Measurements from ENCODE around the gene KRTAP4-1. TPM values are rescaled to one million over a fixed set of nuclear protein-coding genes. Genes with fewer than 3 reads are reported as not detected.

Gene KRTAP4-1
- total and polyA plus RNA-seq, 2 donors (not counting 3 experiments of a cell fraction or from before 2014, with no cell fraction given) = not detected

DNA sequence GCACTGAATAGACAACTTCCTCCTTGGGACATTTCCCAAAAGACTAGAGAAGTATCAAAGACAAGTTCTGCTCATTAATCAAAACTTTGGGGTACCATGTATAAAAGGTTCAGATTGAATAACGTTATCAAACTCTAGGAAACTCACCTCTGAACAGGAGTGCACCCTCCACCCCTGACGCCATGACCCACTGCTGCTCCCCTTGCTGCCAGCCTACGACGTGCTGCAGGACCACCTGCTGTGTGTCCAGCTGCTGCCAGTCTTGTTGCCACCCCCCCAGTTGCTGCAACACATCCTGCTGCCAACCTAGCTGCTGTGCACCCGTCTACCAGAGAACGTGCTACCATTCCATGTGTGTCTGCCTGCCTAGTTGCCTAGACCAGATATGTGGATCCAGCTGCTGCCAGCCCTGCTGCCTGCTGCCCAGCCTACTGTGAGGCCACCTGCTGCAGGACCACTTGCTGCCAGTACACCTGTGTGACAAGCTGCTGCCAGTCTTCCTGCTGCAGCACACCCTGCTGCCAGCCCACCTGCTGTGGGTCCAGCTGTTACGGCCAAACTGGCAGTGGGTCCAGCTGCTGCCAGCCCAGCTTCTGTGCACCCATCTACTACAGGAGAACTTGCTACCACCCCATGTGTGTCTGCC lies 27.9 kb upstream of the KRTAP4-1 start:
- ChIA-PET POLR2A (no interaction called here), CTCF (no interaction called here)

More for the DNA sequence above, 27.9 kb upstream of the KRTAP4-1 start:
- DNase-seq (ENCODE audit: low read depth, low spot score) (no peak), FAIRE-seq (no peak)
- Histone ChIP-seq H3K4me2 (ENCODE audit: insufficient read depth, low read length) (no peak overlapping the region), H3K79me2 (ENCODE audit: control insufficient read depth, insufficient read depth, low read length) (no peaks in the 10 kb centered on the region), H4K20me1 (replicated peaks; ENCODE audit: control insufficient read depth, extremely low read depth, insufficient read depth, low read length) (no peaks in the 10 kb centered on the region), H2AFZ (ENCODE audit: low read depth, low read length) (no peak overlapping the region), H3K36me3 (ENCODE audit: control insufficient read depth in 2 of 2, extremely low read depth in 1 of 2, insufficient read depth in 2 of 2, low read length in 2 of 2) (no peaks in the 10 kb centered on the region), H3K9me3 (replicated peaks; ENCODE audit: control insufficient read depth, insufficient read depth, low read length) (no peaks in the 10 kb centered on the region), H3K9ac (replicated peaks; ENCODE audit: extremely low read depth, insufficient read depth, low read length) (no peak overlapping the region), H3K27ac (ENCODE audit: insufficient read depth, low read depth, low read length) (no peak overlapping the region), H3K27me3 (ENCODE audit: control insufficient read depth in 2 of 2, insufficient read depth in 2 of 2, low read length in 2 of 2) (no peaks in the 10 kb centered on the region), H3K4me1 (ENCODE audit: control insufficient read depth, extremely low read depth, insufficient read depth, low read length) (no peaks in the 10 kb centered on the region), H3K9me1 (replicated peaks; ENCODE audit: control insufficient read depth, extremely low read depth, insufficient read depth, low read length) (no peaks in the 10 kb centered on the region), H3K4me3 (replicated peaks in 1 of 3; ENCODE audit: insufficient read depth in 1 of 3, low read depth in 1 of 3, low read length in 3 of 3) (no peak overlapping the region)
- BruUV-seq (replicated peaks) = no TSS peak
- intact Hi-C loops (cut with micrococcal nuclease) = no loop called here
- dilution Hi-C loops (cut with MboI; ENCODE audit: extremely low pct_ligation_motif_present, low sequenced_read_pairs) = no loop called here
- TF ChIP-seq MYC (IDR thresholded peaks at IDR 0.05; ENCODE audit: low read depth, low read length) (no peak), JUN (IDR thresholded peaks at IDR 0.05; ENCODE audit: borderline replicate concordance, insufficient read depth, insufficient read length, low read depth) (no peak), CTCF (IDR thresholded peaks at IDR 0.05; ENCODE audit: extremely low read depth in 1 of 2, insufficient read depth in 1 of 2, low read depth in 1 of 2, low read length in 2 of 2) (no peak)
